GM18508 (cell line): ENCODE results near the gene TIMM23B.
"Not testable (repeated sequence)": the region's sequence is repeated elsewhere in the genome, so short reads cannot be mapped to it uniquely, and the experiment has no call there.

Source experiments
- ATAC-seq: cut with Tn5 transposase; IDR thresholded peaks from one replicate; pipeline ENCODE4 v1.9.1; 2021; ENCODE audit warnings: moderate number of reproducible peaks; ENCODE audit not compliant: insufficient read depth, unreplicated experiment

Gene TIMM23B, protein sequence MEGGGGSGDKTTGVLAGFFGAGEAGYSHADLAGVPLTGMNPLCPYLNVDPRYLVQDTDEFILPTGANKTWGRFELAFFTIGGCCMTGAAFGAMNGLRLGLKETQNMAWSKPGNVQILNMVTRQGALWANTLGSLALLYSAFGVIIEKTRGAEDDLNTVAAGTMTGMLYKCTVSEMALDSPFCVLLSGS

DNA sequence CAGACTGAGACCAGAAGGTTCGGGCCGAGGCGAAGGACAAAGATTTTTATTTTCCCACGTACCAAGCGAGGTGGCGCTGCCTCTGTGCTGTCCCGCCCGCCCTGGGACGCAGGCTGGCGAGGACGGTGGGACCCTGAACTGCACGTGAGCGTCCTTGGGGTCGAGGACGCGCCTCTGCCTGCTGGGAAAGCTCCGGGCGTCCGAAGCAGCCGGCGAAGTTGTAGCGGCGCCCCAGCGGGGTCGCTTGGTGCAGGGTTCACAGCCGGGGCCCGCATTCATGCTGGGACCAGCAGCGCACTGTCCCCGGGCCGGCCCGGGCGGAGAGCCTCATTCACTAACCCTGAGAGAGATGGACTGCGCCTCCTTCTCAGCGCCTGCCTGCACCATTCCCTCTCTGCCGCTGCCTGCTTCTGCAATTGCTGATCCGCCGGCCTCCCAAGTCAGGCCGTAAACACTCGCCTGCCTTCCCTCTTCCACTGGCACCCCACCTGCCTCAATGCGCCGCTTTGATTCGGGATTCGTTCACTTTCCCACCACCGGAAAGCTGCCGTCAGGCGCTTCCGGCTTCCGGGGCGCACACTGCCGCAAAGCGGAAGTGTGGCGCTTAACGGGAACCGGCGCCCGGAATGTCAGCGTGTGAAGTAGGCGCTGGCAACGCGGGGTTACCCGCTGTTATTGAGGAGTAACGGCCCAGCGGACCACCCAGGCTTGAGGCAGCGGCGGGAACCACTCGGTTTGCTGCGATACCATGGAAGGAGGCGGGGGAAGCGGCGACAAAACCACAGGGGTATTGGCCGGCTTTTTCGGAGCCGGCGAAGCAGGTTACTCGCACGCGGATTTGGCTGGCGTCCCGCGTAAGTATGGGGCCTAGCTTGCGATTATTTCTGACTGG, at the start of gene TIMM23B, which contains the start of gene PARG:
Gene TIMM23B, plus strand, starts transcription at position 607 of the 892 bp plus-strand sequence. Its CDS starts 142 bp downstream, at position 749.
Gene PARG, minus strand, starts transcription at position 581 of the 892 bp plus-strand sequence. Its CDS starts 302 bp downstream, at position 279.
- not testable (repeated sequence) for ATAC-seq

DNA sequence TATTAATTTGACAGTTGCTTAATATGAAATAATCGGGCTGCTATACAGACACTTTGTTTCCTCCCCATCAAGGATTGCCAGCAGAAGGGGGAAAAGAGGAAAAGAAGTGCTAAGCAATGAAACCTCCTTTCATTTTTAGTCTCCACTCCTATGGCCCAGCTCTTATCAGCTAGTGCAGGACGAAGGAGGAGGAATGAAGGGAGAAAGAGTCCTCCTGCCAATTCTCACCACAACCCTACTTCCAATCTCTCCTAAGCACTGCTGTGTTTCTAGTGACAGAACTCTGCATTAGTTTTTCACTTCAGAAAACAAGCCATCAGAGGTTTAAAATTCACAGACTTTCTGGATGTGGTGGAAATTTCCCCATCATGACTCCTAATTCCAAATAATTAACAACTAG, 41.9 kb upstream of the TIMM23B start:
- not testable (repeated sequence) for ATAC-seq

DNA sequence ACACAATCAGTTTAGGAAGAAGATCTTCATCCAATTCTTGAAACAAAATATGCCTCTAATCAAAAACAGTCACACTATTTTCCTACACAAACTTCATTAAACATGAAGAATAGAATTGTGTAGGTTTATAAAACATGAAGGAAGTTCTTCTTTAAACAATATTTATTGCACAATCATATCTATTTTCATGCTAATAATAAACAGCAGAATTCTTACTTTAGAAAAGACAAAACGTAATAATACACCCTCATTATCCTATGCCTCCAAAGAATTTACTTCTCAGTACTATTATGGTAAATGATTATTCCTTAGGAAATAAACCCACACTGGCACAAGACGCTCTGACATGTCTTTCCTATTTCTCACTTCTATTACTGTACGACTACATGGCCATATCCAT, 41.4 kb upstream of the TIMM23B start:
- not testable (repeated sequence) for ATAC-seq

DNA sequence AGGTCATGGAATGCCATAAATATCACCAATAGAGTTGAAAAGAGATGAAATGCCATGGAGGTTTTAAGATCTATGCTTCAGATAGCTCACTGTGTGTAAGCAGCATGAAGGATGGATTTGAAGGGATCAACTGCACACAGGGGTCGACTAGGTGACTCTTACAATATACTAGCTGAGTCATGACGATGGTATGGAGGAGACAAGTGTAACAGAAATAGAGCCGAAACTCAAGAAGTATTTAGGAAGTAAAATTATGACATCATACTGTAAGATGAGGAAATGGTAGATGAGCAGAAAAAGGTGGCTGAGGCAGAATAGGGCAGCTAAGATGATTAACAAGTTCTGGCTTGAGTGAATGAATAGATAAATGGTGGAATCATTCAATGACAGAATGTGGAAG, 38.0 kb upstream of the TIMM23B start:
- ATAC-seq: not testable (repeated sequence)

DNA sequence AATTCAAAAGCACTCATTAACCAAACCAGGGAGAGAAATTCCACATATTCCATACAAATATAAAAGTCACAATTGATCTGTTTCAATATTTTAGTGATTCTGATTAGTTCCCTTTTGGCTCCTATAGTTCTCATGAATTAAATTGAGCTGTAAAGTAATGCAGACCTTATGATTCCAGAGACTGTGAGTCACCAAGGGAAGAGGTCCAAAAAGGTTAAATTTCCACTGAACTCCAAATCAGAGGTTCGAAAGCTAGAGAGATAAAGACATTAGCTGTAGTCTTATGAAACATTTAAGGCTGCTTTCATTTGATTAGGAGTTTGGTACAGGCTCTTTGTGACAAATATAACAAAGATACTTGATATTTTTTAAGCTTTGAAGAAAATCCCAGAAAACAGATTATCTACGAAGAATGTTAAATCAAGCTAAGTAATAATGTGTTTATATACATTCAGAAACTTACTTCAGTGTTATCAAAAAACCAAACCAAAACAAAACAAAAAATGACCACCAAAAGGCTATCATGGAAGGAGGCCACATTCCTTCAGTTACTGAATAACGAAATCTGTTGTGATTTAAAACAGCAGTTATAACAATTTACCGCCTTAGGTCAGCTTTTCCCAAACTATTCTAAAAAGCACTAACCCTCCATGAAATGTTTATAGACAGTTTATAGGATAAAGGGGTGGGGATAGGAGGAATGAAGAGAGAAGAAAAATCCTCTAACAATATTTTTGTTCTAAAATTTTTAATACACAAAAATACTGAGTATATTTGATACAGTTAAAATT, 33.4 kb upstream of the TIMM23B start:
- not testable (repeated sequence) for ATAC-seq

DNA sequence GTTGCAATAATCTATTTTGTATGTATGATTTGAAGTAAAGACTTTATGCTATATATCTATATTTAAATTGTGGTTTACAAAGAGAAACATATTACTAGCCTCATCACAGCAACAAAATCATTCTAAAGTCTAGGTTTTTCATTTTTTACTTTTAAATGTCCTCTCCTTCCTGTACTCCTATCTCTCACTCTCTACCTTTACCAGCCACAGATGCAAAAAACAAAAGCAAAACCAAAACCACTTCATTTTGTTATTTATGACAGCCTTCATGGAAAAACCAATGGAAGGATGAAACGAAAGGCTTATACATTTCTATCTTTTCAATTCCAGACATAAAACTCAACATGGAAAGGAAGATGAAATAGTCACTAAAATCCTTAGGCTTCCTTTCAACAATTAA, 31.6 kb upstream of the TIMM23B start:
- not testable (repeated sequence) for ATAC-seq

DNA sequence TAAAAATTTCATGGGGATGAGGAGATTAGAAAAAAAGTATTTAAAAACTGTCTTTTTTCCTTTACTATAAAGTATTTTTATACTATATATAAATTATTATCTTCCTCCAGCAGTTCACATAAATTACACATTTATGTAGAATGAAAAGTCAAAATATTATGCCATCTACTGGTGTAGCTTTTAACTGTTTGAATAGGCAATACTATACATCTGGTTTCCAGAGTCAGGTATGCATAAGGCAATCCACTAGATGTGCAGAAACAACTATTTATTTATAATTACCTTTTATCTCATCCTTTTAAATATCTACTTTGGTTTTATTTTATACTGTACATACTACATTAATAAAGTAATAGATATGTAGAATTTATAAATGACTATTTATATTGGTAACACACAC, 25.4 kb upstream of the TIMM23B start:
- ATAC-seq: not testable (repeated sequence)

DNA sequence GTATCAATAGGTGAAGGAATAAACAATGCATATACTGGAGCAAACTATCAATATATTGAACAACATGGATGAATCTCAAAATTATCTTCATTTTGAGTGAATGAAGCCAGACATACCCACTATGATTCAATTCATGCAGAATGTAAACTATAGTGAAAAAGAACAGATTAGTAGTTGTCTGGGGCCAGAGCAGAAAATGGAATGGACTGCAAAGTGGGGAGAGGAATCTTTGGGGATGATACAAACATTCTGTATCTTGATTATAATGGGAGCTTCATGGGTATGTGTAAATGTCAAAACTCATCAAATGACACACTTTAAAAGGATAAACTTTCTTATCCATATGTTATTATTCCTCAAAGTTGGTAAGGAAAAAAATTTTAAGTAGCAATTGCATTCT, 23.9 kb upstream of the TIMM23B start:
- ATAC-seq: not testable (repeated sequence)

DNA sequence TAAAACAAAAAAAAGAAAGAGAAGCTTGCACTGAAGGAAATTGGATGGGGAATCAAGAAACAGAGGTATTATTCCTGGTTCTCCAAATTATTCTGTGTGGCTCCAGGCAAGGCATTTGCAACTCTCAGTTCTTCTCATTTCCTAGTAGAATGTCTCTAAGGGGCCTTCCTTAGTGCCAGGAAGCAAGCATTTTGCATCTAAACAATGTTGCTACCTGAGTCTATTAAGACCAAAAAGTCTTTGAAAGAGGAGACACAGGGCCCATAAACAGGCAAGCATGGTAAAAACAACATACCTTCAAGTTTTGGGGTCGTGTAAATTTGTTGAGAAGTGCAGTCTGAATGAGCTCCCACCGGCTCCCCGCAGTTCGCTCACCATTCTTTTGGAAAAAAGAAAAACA, 19.8 kb upstream of the TIMM23B start:
- ATAC-seq: not testable (repeated sequence)

DNA sequence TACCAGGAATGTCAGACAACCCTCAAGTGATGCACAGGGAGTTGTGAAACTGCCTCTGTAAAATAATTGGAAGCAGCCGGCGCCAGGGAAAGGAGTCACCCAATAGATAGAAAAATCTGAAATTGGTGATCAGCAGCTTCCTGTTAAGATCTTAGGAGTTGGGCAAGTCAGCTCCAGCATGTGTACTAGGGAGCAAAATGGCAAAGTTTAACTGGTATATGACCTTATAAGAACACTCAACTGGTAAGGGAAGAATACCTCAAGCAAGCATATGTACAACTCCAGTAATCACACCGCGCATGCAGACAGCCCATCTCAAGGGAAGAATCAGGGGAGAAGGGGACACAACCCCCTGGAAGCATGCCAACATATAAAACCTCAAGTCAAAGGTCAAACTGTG, 18.3 kb upstream of the TIMM23B start:
- not testable (repeated sequence) for ATAC-seq

DNA sequence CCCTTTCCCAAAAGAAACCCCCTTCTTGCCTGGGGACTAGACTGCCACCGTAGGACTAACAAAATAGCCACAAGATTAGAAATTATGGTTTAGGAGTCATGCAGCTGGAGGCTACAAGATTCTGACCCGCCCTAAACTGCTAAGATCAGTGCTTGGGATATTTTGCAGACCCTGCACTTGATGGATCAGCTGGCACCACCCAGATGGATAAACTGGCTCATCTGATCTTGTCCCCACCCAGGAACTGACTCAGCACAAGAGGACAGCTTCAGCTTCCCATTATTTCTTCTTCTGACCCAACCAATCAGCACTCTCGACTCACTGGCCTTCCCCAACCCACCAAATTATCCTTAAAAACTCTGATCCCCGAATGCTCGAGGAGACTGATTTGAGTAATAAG, 10.6 kb upstream of the TIMM23B start:
- not testable (repeated sequence) for ATAC-seq

DNA sequence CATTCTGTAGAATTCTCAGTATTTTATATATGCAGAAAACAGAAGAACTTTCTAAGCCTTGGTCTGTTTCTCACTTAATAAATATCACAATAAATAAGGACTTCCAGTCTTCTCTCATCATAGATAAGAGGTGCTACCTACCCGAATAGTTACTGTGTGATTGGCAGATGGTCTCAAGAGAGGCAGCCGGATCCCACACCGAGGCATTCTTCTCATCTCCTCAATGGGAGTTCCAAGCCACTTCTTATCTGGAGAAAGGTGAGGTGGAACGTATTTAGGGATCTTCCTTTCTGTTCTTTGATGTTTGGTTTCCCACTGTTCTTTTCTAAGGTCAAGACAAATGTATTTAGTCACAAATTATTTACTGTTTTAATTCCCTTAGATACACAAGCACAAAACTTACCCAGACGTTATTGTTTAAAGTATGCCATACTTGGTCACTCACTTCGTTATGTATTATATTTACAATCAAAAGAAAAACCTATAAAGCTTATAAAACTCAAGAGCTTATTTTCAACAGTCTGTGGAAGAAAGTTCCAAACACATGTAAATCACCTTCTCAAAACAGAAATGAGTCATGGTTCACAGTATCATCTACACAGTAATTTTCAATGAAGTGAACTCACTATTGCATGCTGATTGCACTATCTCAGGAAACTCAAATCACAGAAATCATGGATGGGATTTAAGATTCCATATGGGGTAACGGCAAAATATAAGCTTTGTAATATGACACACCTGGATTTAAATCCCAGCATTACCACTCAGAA, 9.7 kb upstream of the TIMM23B start:
- ATAC-seq: not testable (repeated sequence)

DNA sequence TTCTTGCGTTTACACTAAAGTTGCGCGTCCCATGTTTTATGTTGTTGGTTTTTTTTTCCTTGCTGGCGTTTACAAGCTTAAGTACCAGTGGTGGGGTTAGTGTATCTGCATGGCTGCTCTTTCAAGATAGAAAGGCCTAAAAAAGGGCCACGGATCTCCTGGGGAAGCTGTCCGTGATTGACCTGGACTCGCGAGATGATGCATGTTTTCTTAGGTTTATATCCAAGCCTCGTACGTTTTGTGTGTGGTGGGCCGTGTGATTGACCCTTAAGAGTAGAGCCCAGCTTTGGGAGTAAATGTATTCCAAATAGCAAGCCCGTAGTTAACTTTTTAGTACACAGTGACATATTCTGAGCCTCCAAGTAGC, 469 bp downstream of the TIMM23B start:
- not testable (repeated sequence) for ATAC-seq

DNA sequence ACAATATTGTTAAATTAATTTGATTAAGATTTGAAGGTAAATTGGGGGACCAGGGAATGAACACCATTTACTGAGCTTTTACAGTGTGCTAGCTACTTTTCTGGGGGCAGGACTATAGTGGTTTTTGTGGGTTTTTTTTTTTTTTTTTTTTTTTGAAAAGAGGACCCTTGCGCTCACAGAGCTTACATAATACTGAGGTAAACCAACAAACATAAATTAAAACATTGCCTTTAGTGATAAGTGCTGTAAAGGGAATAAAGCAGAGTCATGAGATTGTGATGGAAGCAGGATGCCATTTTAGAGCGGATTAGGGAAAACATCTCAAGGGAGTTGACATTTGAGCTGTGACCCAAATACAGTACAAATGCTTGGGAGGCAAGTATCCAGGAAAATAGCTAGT, 1.8 kb downstream of the TIMM23B start:
- ATAC-seq: not testable (repeated sequence)

DNA sequence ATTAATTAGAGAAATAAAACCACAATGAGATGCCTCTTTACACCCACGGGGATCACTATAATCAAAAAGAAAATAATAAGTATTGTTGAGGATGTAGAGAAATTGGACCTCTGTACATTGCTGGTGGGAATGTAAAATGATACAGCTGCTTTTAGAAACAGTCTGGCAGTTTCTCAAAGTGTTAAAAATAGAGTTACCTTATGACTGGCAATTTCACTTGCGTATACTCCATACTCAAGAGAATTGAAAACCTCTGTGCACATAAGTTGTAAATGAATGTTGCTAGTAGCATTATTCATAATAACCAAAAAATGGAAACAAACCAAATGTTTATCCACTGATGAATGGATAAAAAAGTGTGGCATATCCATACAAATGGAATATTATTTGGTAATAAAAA, 6.3 kb downstream of the TIMM23B start:
- not testable (repeated sequence) for ATAC-seq

DNA sequence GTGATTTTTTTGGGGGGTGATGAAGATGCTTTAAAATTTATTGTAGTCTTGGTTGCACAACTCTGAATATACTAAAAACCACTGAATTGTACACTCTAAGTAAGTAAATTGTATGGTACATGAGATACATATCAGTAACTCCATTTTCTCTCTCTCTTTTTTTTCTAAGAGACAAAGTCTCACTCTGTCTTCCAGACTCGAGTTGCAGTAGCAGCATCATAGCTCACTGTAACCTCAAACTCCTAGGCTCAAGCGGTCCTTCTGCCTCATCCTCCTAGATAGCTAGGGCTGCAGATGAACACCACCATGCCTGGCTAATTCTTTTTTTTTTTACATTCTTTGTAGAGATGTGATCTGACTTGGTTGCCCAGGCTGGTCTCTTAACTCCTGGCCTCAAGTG, 6.9 kb downstream of the TIMM23B start:
- ATAC-seq: not testable (repeated sequence)

DNA sequence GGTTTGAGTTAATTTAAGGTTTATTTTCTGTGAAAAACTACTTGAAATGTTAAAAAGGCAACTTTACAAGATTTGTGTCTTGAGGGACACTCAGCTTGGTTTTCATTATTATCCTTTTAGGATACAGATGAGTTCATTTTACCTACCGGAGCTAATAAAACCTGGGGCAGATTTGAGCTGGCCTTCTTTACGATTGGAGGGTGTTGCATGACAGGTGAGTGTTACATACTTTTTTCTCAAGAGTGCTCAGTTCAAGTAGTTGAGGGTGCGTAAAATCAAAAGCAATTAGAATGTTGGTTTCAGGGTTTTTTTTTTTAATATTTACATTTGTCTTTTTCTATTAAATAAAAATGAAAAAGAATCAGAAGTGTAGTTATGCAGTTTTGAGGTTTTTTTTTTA, 10.2 kb downstream of the TIMM23B start:
- not testable (repeated sequence) for ATAC-seq

DNA sequence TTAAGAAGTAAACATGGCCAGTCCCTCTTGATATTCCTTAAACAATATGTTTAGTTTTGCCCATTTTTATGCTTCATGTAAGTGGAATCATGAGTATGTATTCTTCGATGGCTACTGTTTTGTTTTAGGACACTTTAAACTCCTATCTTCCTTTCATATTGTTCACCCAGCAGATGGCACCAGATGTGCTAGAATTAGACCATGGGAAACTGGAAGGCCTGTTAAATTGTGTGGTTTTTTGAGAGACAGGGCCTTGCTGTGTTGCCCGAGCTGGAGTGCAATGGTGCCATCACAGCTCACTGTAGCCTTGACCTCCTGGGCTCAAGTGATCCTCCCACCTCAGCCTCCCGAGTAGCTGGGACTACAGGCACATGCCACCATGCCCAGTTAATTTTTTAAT, 11.3 kb downstream of the TIMM23B start:
- not testable (repeated sequence) for ATAC-seq

DNA sequence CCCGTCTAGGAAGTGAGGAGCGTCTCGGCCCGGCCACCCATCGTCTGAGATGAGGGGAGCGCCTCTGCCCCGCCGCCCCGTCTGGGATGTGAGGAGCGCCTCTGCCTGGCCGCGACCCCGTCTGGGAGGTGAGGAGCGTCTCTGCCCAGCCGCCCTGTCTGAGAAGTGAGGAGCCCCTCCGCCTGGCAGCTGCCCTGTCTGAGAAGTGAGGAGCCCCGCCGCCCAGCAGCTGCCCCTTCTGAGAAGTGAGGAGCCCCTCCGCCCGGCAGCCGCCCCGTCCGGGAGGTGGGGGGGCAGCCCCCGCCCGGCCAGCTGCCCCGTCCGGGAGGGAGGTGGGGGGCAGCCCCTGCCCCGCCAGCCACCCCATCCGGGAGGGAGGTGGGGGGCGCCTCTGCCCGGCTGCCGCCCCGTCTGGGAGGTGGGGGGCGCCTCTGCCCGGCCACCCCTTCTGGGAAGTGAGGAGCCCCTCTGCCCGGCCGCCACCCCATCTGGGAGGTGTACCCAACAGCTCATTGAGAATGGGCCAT, 28.5 kb downstream of the TIMM23B start:
- not testable (repeated sequence) for ATAC-seq

DNA sequence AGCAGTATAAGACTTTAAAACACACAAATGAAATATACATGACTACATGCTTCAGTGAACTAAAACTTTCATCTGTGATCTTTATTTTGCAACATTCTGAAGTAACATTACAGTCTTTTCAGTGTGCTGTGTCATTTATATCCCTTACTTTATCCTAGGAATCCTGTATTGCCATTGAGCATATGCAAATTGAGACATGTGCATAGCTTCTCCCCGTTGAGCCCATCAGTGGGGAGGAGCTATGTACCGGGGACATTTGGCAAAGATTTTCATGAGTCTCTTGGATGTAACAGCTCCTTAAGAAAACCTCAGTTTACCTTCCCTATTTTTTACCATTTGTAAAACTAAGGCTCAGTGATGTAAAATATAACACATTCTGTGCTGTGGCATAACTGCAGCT, 29.6 kb downstream of the TIMM23B start:
- ATAC-seq: not testable (repeated sequence)
